Astrocyte (in vitro differentiated cells and primary cell): ENCODE results near the gene TPST2.

Experiments used
- EZH2 ChIP-seq: IDR thresholded peaks from 2 replicates; pipeline ENCODE4 v1.6.1; 2012; ENCODE audit warnings: mild to moderate bottlenecking, low read length, inconsistent platforms; ENCODE audit not compliant: insufficient read depth
- TF ChIP-seq, protein P1 (sequence below): IDR thresholded peaks from 2 replicates; pipeline ENCODE4 v1.5.1; 2011; ENCODE audit warnings: low read depth, mild to moderate bottlenecking, inconsistent platforms, low read length, moderate library complexity; ENCODE audit not compliant: insufficient read depth

DNA sequence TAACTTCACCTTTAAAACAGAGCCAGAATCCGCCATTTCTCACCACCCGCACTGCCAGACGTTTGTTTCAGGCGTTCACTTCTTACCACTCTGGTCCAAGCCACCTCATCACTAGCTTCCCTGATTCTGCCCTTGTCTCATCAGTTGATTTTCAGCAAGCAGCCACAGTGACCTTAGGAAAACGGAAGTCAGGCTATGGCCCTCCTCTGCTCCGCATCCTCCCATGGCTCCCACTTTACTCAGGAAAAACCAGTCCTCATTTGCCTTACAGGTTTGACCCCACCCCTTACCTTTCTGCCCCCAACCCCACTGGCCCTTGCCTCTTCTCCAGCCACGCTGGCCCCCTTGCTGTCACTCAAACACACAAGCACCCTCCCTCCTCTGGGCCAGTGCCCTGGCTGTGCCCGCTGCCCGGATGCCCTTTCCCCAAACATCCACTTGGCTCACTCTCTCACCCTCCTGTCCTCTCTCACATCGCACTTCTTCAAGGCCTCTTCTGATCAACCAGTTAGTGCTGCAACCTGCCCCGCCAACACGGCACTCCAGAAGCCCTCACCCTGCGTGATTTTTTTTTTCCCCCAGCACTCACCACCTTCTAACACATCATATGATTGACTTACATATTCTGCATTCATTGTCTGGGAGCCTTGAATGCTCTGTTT, 18.9 kb downstream of the TPST2 start:
- TF ChIP-seq, protein P1, sequence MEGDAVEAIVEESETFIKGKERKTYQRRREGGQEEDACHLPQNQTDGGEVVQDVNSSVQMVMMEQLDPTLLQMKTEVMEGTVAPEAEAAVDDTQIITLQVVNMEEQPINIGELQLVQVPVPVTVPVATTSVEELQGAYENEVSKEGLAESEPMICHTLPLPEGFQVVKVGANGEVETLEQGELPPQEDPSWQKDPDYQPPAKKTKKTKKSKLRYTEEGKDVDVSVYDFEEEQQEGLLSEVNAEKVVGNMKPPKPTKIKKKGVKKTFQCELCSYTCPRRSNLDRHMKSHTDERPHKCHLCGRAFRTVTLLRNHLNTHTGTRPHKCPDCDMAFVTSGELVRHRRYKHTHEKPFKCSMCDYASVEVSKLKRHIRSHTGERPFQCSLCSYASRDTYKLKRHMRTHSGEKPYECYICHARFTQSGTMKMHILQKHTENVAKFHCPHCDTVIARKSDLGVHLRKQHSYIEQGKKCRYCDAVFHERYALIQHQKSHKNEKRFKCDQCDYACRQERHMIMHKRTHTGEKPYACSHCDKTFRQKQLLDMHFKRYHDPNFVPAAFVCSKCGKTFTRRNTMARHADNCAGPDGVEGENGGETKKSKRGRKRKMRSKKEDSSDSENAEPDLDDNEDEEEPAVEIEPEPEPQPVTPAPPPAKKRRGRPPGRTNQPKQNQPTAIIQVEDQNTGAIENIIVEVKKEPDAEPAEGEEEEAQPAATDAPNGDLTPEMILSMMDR = no peak
- no peak for TF ChIP-seq EZH2
